WI38 (cell line): ENCODE measurements around the gene TMPRSS9.

Experiments
- H3K4me3 ChIP-seq: 2 replicates; pipeline ENCODE4 v1.5.1; 2011; ENCODE audit warnings: low read depth, mild to moderate bottlenecking, control low read depth, low read length
- TF ChIP-seq, protein P1 (sequence below): IDR thresholded peaks from 2 replicates; pipeline ENCODE4 v1.5.1; 2012; ENCODE audit warnings: low read depth, mild to moderate bottlenecking, control low read depth, low read length

TMPRSS9 gene

DNA sequence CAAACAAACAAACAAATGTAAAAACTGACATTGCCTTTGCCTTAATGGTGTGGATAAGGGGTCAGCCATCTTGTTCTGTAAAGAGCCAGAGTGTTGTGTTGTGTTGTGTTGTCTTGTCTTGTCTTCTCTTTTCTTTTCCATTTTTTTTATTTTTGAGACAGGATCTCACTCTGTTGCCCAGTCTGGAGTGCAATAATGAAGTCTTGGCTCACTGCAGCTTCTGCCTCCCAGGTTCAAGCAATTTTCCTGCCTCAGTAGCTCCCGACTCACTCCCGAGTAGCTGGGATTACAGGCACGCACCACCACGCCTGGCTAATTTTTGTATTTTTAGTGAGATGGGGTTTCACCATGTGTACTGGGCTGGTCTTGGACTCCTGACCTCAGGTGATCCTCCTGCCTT is 39.5 kb downstream of the TMPRSS9 start:
- no peak overlapping the region for H3K4me3 ChIP-seq
- TF ChIP-seq, protein P1, sequence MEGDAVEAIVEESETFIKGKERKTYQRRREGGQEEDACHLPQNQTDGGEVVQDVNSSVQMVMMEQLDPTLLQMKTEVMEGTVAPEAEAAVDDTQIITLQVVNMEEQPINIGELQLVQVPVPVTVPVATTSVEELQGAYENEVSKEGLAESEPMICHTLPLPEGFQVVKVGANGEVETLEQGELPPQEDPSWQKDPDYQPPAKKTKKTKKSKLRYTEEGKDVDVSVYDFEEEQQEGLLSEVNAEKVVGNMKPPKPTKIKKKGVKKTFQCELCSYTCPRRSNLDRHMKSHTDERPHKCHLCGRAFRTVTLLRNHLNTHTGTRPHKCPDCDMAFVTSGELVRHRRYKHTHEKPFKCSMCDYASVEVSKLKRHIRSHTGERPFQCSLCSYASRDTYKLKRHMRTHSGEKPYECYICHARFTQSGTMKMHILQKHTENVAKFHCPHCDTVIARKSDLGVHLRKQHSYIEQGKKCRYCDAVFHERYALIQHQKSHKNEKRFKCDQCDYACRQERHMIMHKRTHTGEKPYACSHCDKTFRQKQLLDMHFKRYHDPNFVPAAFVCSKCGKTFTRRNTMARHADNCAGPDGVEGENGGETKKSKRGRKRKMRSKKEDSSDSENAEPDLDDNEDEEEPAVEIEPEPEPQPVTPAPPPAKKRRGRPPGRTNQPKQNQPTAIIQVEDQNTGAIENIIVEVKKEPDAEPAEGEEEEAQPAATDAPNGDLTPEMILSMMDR: no peak

DNA sequence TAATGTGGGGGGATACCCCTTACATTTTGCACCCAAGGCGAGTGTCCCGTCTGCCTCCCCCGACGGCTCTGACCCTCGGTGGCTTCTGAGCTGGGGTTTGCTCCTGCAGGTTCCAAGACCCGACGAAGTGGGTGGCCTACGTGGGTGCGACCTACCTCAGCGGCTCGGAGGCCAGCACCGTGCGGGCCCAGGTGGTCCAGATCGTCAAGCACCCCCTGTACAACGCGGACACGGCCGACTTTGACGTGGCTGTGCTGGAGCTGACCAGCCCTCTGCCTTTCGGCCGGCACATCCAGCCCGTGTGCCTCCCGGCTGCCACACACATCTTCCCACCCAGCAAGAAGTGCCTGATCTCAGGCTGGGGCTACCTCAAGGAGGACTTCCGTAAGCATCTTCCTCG is 48.2 kb downstream of the TMPRSS9 start:
- TF ChIP-seq, protein P1: no peak
- no peak overlapping the region for H3K4me3 ChIP-seq

DNA sequence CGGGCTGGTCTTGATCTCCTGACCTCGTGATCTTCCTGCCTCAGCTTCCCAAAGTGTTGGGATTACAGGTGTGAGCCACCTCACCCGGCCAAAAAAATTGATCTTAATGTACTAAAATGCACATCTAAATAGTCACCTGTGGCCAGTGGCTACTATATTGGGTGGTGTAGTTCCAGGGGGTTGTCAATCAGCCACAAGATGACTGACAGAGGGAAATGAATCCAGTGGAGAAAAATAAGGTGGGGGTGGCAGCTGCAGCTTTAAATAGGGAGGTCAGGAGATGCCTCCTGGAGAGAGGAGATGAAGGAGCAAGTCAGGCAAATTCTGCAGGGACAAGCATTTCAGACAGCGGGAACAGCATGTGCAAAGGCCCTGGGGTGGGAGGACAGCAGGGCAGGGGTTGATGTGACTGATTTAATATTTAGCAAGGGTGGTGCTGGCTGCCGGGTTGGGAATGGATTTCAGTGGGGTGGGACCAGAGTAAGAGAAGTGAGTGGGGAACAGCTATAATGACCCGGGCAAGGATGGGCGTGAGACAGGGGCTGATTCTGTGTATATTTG is 49.4 kb downstream of the TMPRSS9 start:
- TF ChIP-seq, protein P1: no peak
- no peak overlapping the region for H3K4me3 ChIP-seq

DNA sequence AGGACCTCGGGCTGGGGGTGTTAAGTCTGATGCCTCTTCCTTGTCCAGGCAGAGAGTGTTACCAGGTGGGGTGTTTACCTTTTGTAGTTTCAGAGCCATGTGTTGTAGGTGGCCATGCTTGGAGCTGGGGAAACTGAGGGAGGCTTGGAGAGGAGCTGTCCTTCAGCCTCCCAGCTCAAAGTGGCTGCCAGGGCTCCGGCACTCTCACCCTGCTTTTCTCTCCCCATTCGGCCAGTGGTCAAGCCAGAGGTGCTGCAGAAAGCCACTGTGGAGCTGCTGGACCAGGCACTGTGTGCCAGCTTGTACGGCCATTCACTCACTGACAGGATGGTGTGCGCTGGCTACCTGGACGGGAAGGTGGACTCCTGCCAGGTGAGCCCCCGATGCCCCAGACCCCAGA is 50.0 kb downstream of the TMPRSS9 start:
- TF ChIP-seq, protein P1: no peak
- H3K4me3 ChIP-seq: no peak overlapping the region

DNA sequence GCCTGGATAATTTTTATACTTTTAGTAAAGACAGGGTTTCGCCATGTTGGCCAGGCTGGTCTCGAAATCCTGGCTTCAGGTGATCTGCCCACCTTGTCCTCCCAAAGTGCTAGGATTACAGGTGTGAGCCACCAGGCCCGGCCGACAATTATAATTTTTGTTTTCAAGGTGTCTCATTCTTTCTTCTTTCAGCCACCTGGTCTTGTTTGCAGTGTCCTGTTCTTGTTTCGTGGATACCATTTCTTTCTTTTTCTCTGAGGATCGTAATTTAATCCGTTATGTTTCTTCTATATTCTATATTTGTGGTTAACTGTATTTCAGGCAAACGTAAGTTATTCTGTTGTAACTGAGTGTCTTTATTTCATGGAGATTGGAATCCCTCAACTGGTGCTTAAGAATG is 51.6 kb downstream of the TMPRSS9 start:
- H3K4me3 ChIP-seq: no peak overlapping the region
- TF ChIP-seq, protein P1: no peak

DNA sequence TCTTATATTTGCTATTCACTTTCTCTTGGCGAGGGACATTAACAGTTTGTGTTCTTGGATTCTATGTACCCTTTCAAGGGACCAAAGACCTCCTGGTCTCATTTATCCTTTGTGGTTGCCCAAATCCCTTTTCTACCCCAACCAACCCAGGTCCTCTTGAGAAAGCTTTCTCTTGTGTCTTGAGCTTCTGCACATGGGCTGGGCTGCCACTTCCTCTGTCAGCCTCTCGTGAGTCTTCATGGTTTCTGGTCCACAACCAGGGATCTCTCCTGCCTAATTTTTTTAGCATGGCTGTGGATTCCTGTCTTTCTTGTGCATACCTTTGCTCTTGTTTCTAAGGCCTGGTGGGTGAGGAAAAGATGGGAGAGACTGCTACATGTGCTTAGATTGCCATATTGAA is 52.4 kb downstream of the TMPRSS9 start:
- TF ChIP-seq, protein P1: no peak
- H3K4me3 ChIP-seq: no peak overlapping the region

DNA sequence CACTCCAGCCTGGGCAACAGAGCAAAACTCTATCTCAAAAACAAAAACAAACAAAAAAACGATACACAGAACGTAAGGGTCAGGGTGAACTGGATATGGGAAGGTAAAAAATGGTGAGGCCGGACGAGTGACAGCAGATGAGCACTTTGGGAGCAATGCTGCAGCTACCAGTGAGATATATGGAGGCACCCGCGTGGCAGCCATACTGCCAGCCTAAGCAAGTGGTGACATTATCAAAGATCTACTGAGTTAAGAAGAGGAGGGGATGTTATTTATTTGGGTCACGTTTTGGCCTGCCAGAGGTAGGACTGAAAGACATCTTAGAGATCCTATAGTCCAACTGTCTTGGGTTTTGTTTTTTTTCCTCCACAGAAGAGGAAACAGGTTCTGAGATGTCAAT is 53.1 kb downstream of the TMPRSS9 start:
- no peak overlapping the region for H3K4me3 ChIP-seq
- TF ChIP-seq, protein P1: no peak
